Esophagus (tissue), 2 donors: ENCODE measurements around the gene NQO2. TPM values are rescaled to one million over a fixed set of nuclear protein-coding genes. Genes with fewer than 3 reads are reported as not detected.

Experiments
- H3K27ac ChIP-seq, 2 donors: one replicate each; pipeline ENCODE4 v1.5.1; 2013; ENCODE audit warnings: low read depth in 2 of 2, mild to moderate bottlenecking in 2 of 2, inconsistent platforms in 1 of 2, low read length in 1 of 2, moderate library complexity in 1 of 2
- H3K27me3 ChIP-seq, 2 donors: one replicate each; pipeline ENCODE4 v1.6.1; 2013; ENCODE audit warnings: low read length in 2 of 2, control low read depth in 1 of 2, mild to moderate bottlenecking in 1 of 2; ENCODE audit not compliant: insufficient read depth in 2 of 2, control insufficient read depth in 1 of 2
- H3K36me3 ChIP-seq, 2 donors: one replicate each; pipeline ENCODE4 v1.6.1; 2013; ENCODE audit warnings: low read length in 1 of 2; ENCODE audit not compliant: control insufficient read depth in 2 of 2, insufficient read depth in 2 of 2
- H3K4me1 ChIP-seq, 2 donors: one replicate each; pipeline ENCODE4 v1.6.1; 2013; ENCODE audit warnings: low read length in 1 of 2; ENCODE audit not compliant: control insufficient read depth in 2 of 2, insufficient read depth in 2 of 2
- H3K4me3 ChIP-seq, 2 donors: one replicate each; pipeline ENCODE4 v1.5.1; 2013; ENCODE audit warnings: low read length in 2 of 2, mild to moderate bottlenecking in 2 of 2, low read depth in 1 of 2, moderate library complexity in 1 of 2
- H3K9me3 ChIP-seq, 2 donors: one replicate each; pipeline ENCODE4 v1.6.1; 2013; ENCODE audit warnings: mild to moderate bottlenecking in 2 of 2, low read depth in 1 of 2, low read length in 1 of 2, moderate library complexity in 1 of 2; ENCODE audit not compliant: control insufficient read depth in 2 of 2, insufficient read depth in 1 of 2
- WGBS, 2 donors: extraction: QIAGEN DNeasy Blood & Tissue Kit; methylation state at CpG; one replicate each; pipeline ENCODE4 v1.1.7; 2013; 5-methylcytosine and 5-hydroxymethylcytosine counted together
- polyA plus RNA-seq, 2 donors: library from polyadenylated mRNA; stranded (reverse); fragments of 200-250 nt; gene quantifications; one replicate each; pipeline ENCODE4 v1.2.3, GENCODE V29; 2013
- donor health status: healthy with polysubstance abuse.
- donor health status: Bipolar disorder and iron deficiency.

NQO2 gene
- polyA plus RNA-seq, 2 donors: 24.2 to 40.0 TPM

- Histone ChIP-seq H3K9me3 (no peaks in the 10 kb centered on the region), H3K4me3 (no peak overlapping the region), H3K27ac (no peak overlapping the region), H3K36me3 (no peaks in the 10 kb centered on the region), H3K27me3 (no peaks in the 10 kb centered on the region), H3K4me1 (no peaks in the 10 kb centered on the region)
- WGBS, 2 donors: 75 to 81% methylated on average over 5 of the region's 5 CpGs
Observed at GRCh38 chr6:2973676-2974075, 26.0 kb upstream of the NQO2 start.

- no peak overlapping the region for H3K4me3 ChIP-seq
Observed at GRCh38 chr6:2976060-2976459, 23.6 kb upstream of the NQO2 start.

GRCh38 chr6:2976571-2977085 is 23.1 kb upstream of the NQO2 start:
- 54 to 65% methylated on average over 7 of the region's 7 CpGs for WGBS, 2 donors
- no peaks in the 10 kb centered on the region for H3K9me3 ChIP-seq
- no peaks in the 10 kb centered on the region for H3K27me3 ChIP-seq
- no peaks in the 10 kb centered on the region for H3K36me3 ChIP-seq
- peak overlapping the region in 1 of 2 donors; percentile 24 for H3K27ac ChIP-seq
- H3K4me3 ChIP-seq: no peak overlapping the region
- peaks cover 0 to 1% of the 10 kb centered on the region in 2 donors for H3K4me1 ChIP-seq

More at GRCh38 chr6:2976060-2976459, 23.6 kb upstream of the NQO2 start:
- no peaks in the 10 kb centered on the region for H3K36me3 ChIP-seq
- no peaks in the 10 kb centered on the region for H3K4me1 ChIP-seq
- no peaks in the 10 kb centered on the region for H3K27me3 ChIP-seq
- no peak overlapping the region for H3K27ac ChIP-seq
- 87 to 94% methylated on average over 5 of the region's 5 CpGs for WGBS, 2 donors
- H3K9me3 ChIP-seq: no peaks in the 10 kb centered on the region

GRCh38 chr6:2977290-2977689 is 22.4 kb upstream of the NQO2 start:
- Histone ChIP-seq H3K36me3 (no peaks in the 10 kb centered on the region), H3K4me1 (peaks cover 0 to 3% of the 10 kb centered on the region in 2 donors), H3K9me3 (no peaks in the 10 kb centered on the region), H3K4me3 (no peak overlapping the region), H3K27ac (no peak overlapping the region), H3K27me3 (no peaks in the 10 kb centered on the region)
- WGBS, 2 donors: 73 to 84% methylated on average over 5 of the region's 5 CpGs

GRCh38 chr6:2977799-2978590 is 21.7 kb upstream of the NQO2 start:
- Histone ChIP-seq H3K27ac (peak overlapping the region in 1 of 2 donors; percentile 22), H3K9me3 (no peaks in the 10 kb centered on the region), H3K27me3 (no peaks in the 10 kb centered on the region), H3K36me3 (no peaks in the 10 kb centered on the region), H3K4me1 (peaks cover 0 to 6% of the 10 kb centered on the region in 2 donors), H3K4me3 (no peak overlapping the region)
- 84% methylated on average over 3 of the region's 3 CpGs for WGBS, 2 donors

GRCh38 chr6:2978923-2979322 is 20.8 kb upstream of the NQO2 start:
- Histone ChIP-seq H3K4me1 (peaks cover 0 to 6% of the 10 kb centered on the region in 2 donors), H3K9me3 (no peaks in the 10 kb centered on the region), H3K27me3 (no peaks in the 10 kb centered on the region), H3K27ac (no peak overlapping the region), H3K4me3 (no peak overlapping the region), H3K36me3 (no peaks in the 10 kb centered on the region)
- WGBS, 2 donors: 83 to 89% methylated on average over 4 of the region's 4 CpGs

- Histone ChIP-seq H3K4me1 (peaks cover 0 to 6% of the 10 kb centered on the region in 2 donors), H3K4me3 (no peak overlapping the region), H3K9me3 (no peaks in the 10 kb centered on the region), H3K27me3 (no peaks in the 10 kb centered on the region), H3K36me3 (no peaks in the 10 kb centered on the region), H3K27ac (peak overlapping the region; percentile 48 to 85)
- 54 to 60% methylated on average over 2 of the region's 2 CpGs for WGBS, 2 donors
Observed at GRCh38 chr6:2979819-2980464, 19.8 kb upstream of the NQO2 start.

GRCh38 chr6:2980465-2980855 is 19.2 kb upstream of the NQO2 start:
- H3K4me3 ChIP-seq: no peak overlapping the region
- no peaks in the 10 kb centered on the region for H3K36me3 ChIP-seq
- 62 to 71% methylated on average over 3 of the region's 3 CpGs for WGBS, 2 donors
- H3K4me1 ChIP-seq: peaks cover 0 to 8% of the 10 kb centered on the region in 2 donors
- H3K27ac ChIP-seq: peak overlapping the region; percentile 70 to 85
- no peaks in the 10 kb centered on the region for H3K9me3 ChIP-seq
- no peaks in the 10 kb centered on the region for H3K27me3 ChIP-seq

- H3K27me3 ChIP-seq: no peaks in the 10 kb centered on the region
- 59 to 72% methylated on average over 4 of the region's 4 CpGs for WGBS, 2 donors
- peak overlapping the region; percentile 64 to 82 for H3K27ac ChIP-seq
- H3K9me3 ChIP-seq: no peaks in the 10 kb centered on the region
- no peak overlapping the region for H3K4me3 ChIP-seq
- H3K36me3 ChIP-seq: no peaks in the 10 kb centered on the region
- H3K4me1 ChIP-seq: peaks cover 0 to 11% of the 10 kb centered on the region in 2 donors
Observed at GRCh38 chr6:2982426-2983117, 17.1 kb upstream of the NQO2 start.
